Measurements from ENCODE around the gene SPCS3. TPM values are rescaled to one million over a fixed set of nuclear protein-coding genes. Genes with fewer than 3 reads are reported as not detected.

SPCS3 gene
- 100 to 1,000 TPM; 160 to 164 TPM for total RNA-seq
- 77.6 TPM for polyA plus RNA-seq (2013, experiment 1 of 2)
- 81.7 TPM for polyA plus RNA-seq (2013, experiment 2 of 2)
- long read RNA-seq, experiment 1, full-length matches to known transcripts = 12 of 47 reads
- long read RNA-seq, experiment 1, partial matches to known transcripts = 35 of 47 reads
- long read RNA-seq, experiment 1, other reads (novel, unspliced or antisense) = 0 of 47 reads
- long read RNA-seq, experiment 2, full-length matches to known transcripts = 58 of 79 reads
- long read RNA-seq, experiment 2, partial matches to known transcripts = 10 of 79 reads
- long read RNA-seq, experiment 2, other reads (novel, unspliced or antisense) = 11 of 79 reads
- long read RNA-seq, experiment 3, full-length matches to known transcripts = 128 of 161 reads
- long read RNA-seq, experiment 3, partial matches to known transcripts = 2 of 161 reads
- long read RNA-seq, experiment 3, other reads (novel, unspliced or antisense) = 31 of 161 reads
- long read RNA-seq, experiment 4, full-length matches to known transcripts = 18 of 18 reads
- long read RNA-seq, experiment 4, partial matches to known transcripts = 0 of 18 reads
- long read RNA-seq, experiment 4, other reads (novel, unspliced or antisense) = 0 of 18 reads

DNA sequence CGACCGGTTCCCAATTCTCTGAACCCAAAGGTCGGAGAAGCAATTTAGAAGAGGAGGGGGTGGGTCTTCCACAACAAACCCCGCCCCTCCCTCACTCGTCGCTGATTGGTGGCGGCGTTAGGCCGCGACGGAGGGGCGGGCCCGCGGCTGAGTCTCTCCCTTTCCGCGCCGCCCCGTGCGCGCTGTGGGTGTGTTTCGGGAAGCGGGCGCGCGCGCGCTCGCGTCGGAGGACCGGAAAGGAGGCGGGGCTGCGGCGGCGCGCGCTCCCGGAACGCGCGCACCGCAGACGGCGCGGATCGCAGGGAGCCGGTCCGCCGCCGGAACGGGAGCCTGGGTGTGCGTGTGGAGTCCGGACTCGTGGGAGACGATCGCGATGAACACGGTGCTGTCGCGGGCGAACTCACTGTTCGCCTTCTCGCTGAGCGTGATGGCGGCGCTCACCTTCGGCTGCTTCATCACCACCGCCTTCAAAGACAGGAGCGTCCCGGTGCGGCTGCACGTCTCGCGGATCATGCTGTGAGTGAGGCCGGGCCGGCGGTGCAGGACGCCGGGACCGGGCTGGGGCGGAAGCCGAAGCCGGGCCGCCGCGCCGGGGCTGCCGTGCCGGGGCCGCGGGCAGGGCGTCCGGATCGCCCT is at the start of gene SPCS3:
Gene SPCS3, plus strand, starts transcription at position 263 of the 636 bp plus-strand sequence. Its CDS starts 111 bp downstream, at position 374.
- WGBS, 2 experiments (ENCODE audit: insufficient coverage in 1 of 2, insufficient read length in 1 of 2) = 0% methylated on average over 23 to 94 of the region's 94 CpGs
- peak within 1 kb of the TSS; percentile 87 for H3K27ac ChIP-seq (ENCODE audit: low read depth, low read length)
- DNase-seq = peak; percentile 97
- H3K36me3 ChIP-seq (ENCODE audit: control insufficient read depth, insufficient read depth, low read length) = no peaks in the 10 kb centered on the region
- H3K4me3 Mint-ChIP-seq = peak within 1 kb of the TSS; percentile 80
- no peaks in the 10 kb centered on the region for H3K9me3 Mint-ChIP-seq
- peak within 1 kb of the TSS; percentile 85 for H3K4me3 ChIP-seq (ENCODE audit: low read length)
- H3K4me1 ChIP-seq (ENCODE audit: control insufficient read depth, insufficient read depth, low read length) = peaks cover 3% of the 10 kb centered on the region
- H3K4me1 Mint-ChIP-seq = peaks cover 34% of the 10 kb centered on the region
- H3K9ac ChIP-seq (ENCODE audit: extremely low read depth, low read length, poor library complexity, severe bottlenecking) = peak within 1 kb of the TSS; percentile 62
- H3K9me3 ChIP-seq (ENCODE audit: control insufficient read depth, low read length) = no peaks in the 10 kb centered on the region
- H3K27me3 ChIP-seq (ENCODE audit: control insufficient read depth, insufficient read depth, low read length, poor library complexity, severe bottlenecking) = no peaks in the 10 kb centered on the region
- H3K27me3 Mint-ChIP-seq (ENCODE audit: insufficient read depth) = no peaks in the 10 kb centered on the region
- no peak for TF ChIP-seq CTCF (conservative IDR thresholded peaks at IDR 0.05)
- peaks cover 4% of the 10 kb centered on the region for H3K36me3 Mint-ChIP-seq (ENCODE audit: low read depth)
- peak within 1 kb of the TSS; percentile 98 for H3K27ac Mint-ChIP-seq

DNA sequence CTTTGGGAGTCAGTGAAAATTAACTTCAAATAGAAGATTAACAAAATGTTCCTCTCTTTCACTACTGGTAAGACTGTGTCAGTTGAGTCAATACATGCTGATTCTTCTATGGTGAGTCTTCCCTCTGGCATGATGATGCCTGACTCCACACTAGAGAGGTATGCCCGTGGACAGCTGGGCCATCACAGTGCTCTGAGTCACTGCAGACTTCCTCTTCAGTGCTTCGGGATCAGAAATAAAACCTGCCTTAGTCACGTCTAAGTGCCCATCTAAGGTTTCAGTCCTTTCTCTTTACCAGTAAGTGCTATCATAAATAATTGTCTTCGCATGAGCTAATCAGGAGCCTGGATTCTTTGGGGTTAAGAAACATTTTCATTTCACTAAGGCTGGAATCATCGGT is 49.1 kb upstream of the SPCS3 start:
- Mint-ChIP-seq H3K36me3 (ENCODE audit: low read depth) (peaks cover 6% of the 10 kb centered on the region), H3K27ac (peak overlapping the region; percentile 50), H3K4me3 (no peak overlapping the region), H3K27me3 (ENCODE audit: insufficient read depth) (no peaks in the 10 kb centered on the region), H3K4me1 (peaks cover 8% of the 10 kb centered on the region), H3K9me3 (no peaks in the 10 kb centered on the region)
- peaks cover 6% of the 10 kb centered on the region for H3K36me3 ChIP-seq (ENCODE audit: control insufficient read depth, insufficient read depth, low read length)
- H3K4me3 ChIP-seq (ENCODE audit: low read length) = no peak overlapping the region
- H3K9me3 ChIP-seq (ENCODE audit: control insufficient read depth, low read length) = no peaks in the 10 kb centered on the region
- H3K27ac ChIP-seq (ENCODE audit: low read depth, low read length) = no peak overlapping the region
- peaks cover under 1% of the 10 kb centered on the region for H3K4me1 ChIP-seq (ENCODE audit: control insufficient read depth, insufficient read depth, low read length)
- H3K9ac ChIP-seq (ENCODE audit: extremely low read depth, low read length, poor library complexity, severe bottlenecking) = no peak overlapping the region
- DNase-seq = no peak
- 67 to 82% methylated on average over 3 to 4 of the region's 5 CpGs for WGBS, 2 experiments (ENCODE audit: insufficient coverage in 1 of 2, insufficient read length in 1 of 2)
- TF ChIP-seq CTCF (conservative IDR thresholded peaks at IDR 0.05) = no peak
- no peaks in the 10 kb centered on the region for H3K27me3 ChIP-seq (ENCODE audit: control insufficient read depth, insufficient read depth, low read length, poor library complexity, severe bottlenecking)

GRCh38 chr4:176271749-176272148 is 48.0 kb upstream of the SPCS3 start:
- Mint-ChIP-seq H3K27ac (no peak overlapping the region), H3K4me1 (peaks cover 2% of the 10 kb centered on the region), H3K4me3 (no peak overlapping the region), H3K36me3 (ENCODE audit: low read depth) (peaks cover 6% of the 10 kb centered on the region), H3K9me3 (no peaks in the 10 kb centered on the region), H3K27me3 (ENCODE audit: insufficient read depth) (no peaks in the 10 kb centered on the region)
- no peak for TF ChIP-seq CTCF (conservative IDR thresholded peaks at IDR 0.05)
- Histone ChIP-seq H3K36me3 (ENCODE audit: control insufficient read depth, insufficient read depth, low read length) (peaks cover 9% of the 10 kb centered on the region), H3K27ac (ENCODE audit: low read depth, low read length) (no peak overlapping the region), H3K9me3 (ENCODE audit: control insufficient read depth, low read length) (no peaks in the 10 kb centered on the region), H3K4me1 (ENCODE audit: control insufficient read depth, insufficient read depth, low read length) (no peaks in the 10 kb centered on the region), H3K4me3 (ENCODE audit: low read length) (no peak overlapping the region), H3K9ac (ENCODE audit: extremely low read depth, low read length, poor library complexity, severe bottlenecking) (no peak overlapping the region), H3K27me3 (ENCODE audit: control insufficient read depth, insufficient read depth, low read length, poor library complexity, severe bottlenecking) (no peaks in the 10 kb centered on the region)
- 94 to 97% methylated on average over 2 to 3 of the region's 3 CpGs for WGBS, 2 experiments (ENCODE audit: insufficient coverage in 1 of 2, insufficient read length in 1 of 2)
- DNase-seq = no peak
